HepG2 (cell line): ENCODE data around the gene TMEFF1. TPM values are rescaled to one million over a fixed set of nuclear protein-coding genes. Genes with fewer than 3 reads are reported as not detected.

Source experiments
- ATAC-seq: fragments of 200-7000 bp; cut with Tn5 transposase; 3 replicates; pipeline ENCODE4 v1.9.1; 2020; ENCODE audit warnings: mild to moderate bottlenecking, moderate library complexity
- BruUV-seq: library from RNA; stranded (reverse); fragments of 400-500 nt; replicated peaks from 2 replicates; lab custom pipeline; 2021; lab: Mats Ljungman, UMichigan
- CTCF ChIA-PET: fragments of 300-600 bp; formaldehyde crosslinking; extraction: SDS; loops from one replicate; lab custom pipeline; 2021; ENCODE audit warnings: low total read pairs, inconsistent platforms, low intra/inter-chr PET ratio; lab: Yijun Ruan, JAX
- POLR2A ChIA-PET: fragments of 350-600 bp; sonication (Branson Sonifier 250); formaldehyde crosslinking; loops from one replicate; lab custom pipeline; 2020; ENCODE audit warnings: antibody characterized with exemption, inconsistent platforms; lab: Yijun Ruan, JAX
- DNase-seq: peaks from one replicate; pipeline ENCODE4 v3.0.0-alpha.2; 2015; ENCODE audit warnings: low spot score
- FAIRE-seq: peaks from 3 replicates; lab custom pipeline; 2011; peaks lifted over from hg19 to GRCh38; lab: Jason Lieb, UNC
- H2AFZ ChIP-seq: one replicate; pipeline ENCODE4 v1.6.1; 2011; ENCODE audit warnings: low read length, inconsistent platforms
- H3K27ac ChIP-seq: fragments of 300-600 bp; 3 replicates; pipeline ENCODE4 v1.8.0; 2011; ENCODE audit warnings: mixed run types, mild to moderate bottlenecking, mixed read lengths, low read length, inconsistent platforms; ENCODE audit not compliant: insufficient read depth; ENCODE audit errors: extremely low read length
- H3K27me3 ChIP-seq, 2 experiments: fragments of 200-600 bp in 1 of 2; 2 replicates in 1 of 2; 3 replicates in 1 of 2; pipeline versions ENCODE4 v1.6.0 to v1.8.0; 2011; ENCODE audit warnings: low read length in 2 of 2, mild to moderate bottlenecking in 2 of 2, moderate library complexity in 2 of 2, inconsistent platforms in 1 of 2; ENCODE audit not compliant: insufficient read depth in 2 of 2, control insufficient read depth in 1 of 2
- H3K36me3 ChIP-seq, 2 experiments: fragments of 200-600 bp in 1 of 2; replicated peaks in 1 of 2; 2 replicates in 1 of 2; 3 replicates in 1 of 2; pipeline versions ENCODE4 v1.5.1 to v1.8.0; 2011; ENCODE audit warnings: low read length in 2 of 2, inconsistent platforms in 1 of 2; ENCODE audit not compliant: insufficient read depth in 2 of 2, control insufficient read depth in 1 of 2
- H3K4me1 ChIP-seq: 2 replicates; pipeline ENCODE4 v1.5.1; 2012; ENCODE audit warnings: low read length, inconsistent platforms; ENCODE audit not compliant: insufficient read depth
- H3K4me2 ChIP-seq: 2 replicates; pipeline ENCODE4 v1.6.0; 2011; ENCODE audit warnings: low read depth, low read length, inconsistent platforms
- H3K4me3 ChIP-seq, 3 experiments: fragments of 200-600 bp in 1 of 3; sonication (generic), shearing (Covaris generic) in 1 of 3; replicated peaks in 1 of 3; 2 replicates each; pipeline ENCODE4 v1.5.1; 2011 to 2016; ENCODE audit warnings: low read length in 3 of 3, inconsistent platforms in 2 of 3, low read depth in 2 of 3, mild to moderate bottlenecking in 2 of 3, control low read depth in 1 of 3, mixed read lengths in 1 of 3; ENCODE audit not compliant: insufficient read depth in 1 of 3
- H3K79me2 ChIP-seq: one replicate; pipeline ENCODE4 v1.6.1; 2011; ENCODE audit warnings: low read length, inconsistent platforms; ENCODE audit not compliant: insufficient read depth
- H3K9ac ChIP-seq: 2 replicates; pipeline ENCODE4 v1.6.0; 2011; ENCODE audit warnings: mild to moderate bottlenecking, low read depth, low read length, inconsistent platforms; ENCODE audit not compliant: insufficient read depth
- H3K9me3 ChIP-seq: 2 replicates; pipeline ENCODE4 v1.5.1; 2012; ENCODE audit warnings: mild to moderate bottlenecking, low read length
- H4K20me1 ChIP-seq: 2 replicates; pipeline ENCODE4 v1.6.0; 2011; ENCODE audit warnings: inconsistent platforms, mild to moderate bottlenecking, low read length, moderate library complexity; ENCODE audit not compliant: insufficient read depth
- FOSL2 ChIP-seq: sonication (generic); formaldehyde crosslinking; IDR thresholded peaks from 2 replicates; pipeline ENCODE4 v1.4.0; 2020; ENCODE audit warnings: missing genetic modification reagents
- MED13 ChIP-seq: sonication (generic); formaldehyde crosslinking; IDR thresholded peaks from 2 replicates; pipeline ENCODE4 v1.5.0; 2020; ENCODE audit warnings: missing genetic modification reagents
- MYNN ChIP-seq: sonication (generic); formaldehyde crosslinking; IDR thresholded peaks from 2 replicates; pipeline ENCODE4 v1.4.0; 2020; ENCODE audit warnings: mild to moderate bottlenecking, low read depth, missing genetic modification reagents
- NPAS2 ChIP-seq: sonication (generic); formaldehyde crosslinking; IDR thresholded peaks from 2 replicates; pipeline ENCODE4 v1.8.0; 2022; ENCODE audit warnings: mild to moderate bottlenecking, missing genetic modification reagents, borderline replicate concordance
- RORA ChIP-seq: sonication (generic); formaldehyde crosslinking; IDR thresholded peaks from 2 replicates; pipeline ENCODE4 v1.5.0; 2020; ENCODE audit warnings: mild to moderate bottlenecking, missing genetic modification reagents, moderate library complexity
- SUZ12 ChIP-seq: fragments of 150-350 bp; IDR thresholded peaks from 2 replicates; pipeline ENCODE4 v1.6.1; 2014; ENCODE audit warnings: low read depth, low read length
- WIZ ChIP-seq: sonication (generic); formaldehyde crosslinking; IDR thresholded peaks from 2 replicates; pipeline ENCODE4 v1.5.1; 2020; ENCODE audit warnings: mild to moderate bottlenecking, missing genetic modification reagents
- ZNF24 ChIP-seq: fragments of 450-650 bp; IDR thresholded peaks from 2 replicates; pipeline ENCODE4 v1.6.1; 2017; ENCODE audit warnings: antibody characterized with exemption, mild to moderate bottlenecking
- ZNF333 ChIP-seq: sonication (generic); formaldehyde crosslinking; IDR thresholded peaks from 2 replicates; pipeline ENCODE4 v1.4.0; 2020; ENCODE audit warnings: mild to moderate bottlenecking, missing genetic modification reagents, borderline replicate concordance
- ZNF343 ChIP-seq: sonication (generic); formaldehyde crosslinking; IDR thresholded peaks from 2 replicates; pipeline ENCODE4 v1.4.0; 2020; ENCODE audit warnings: mild to moderate bottlenecking, missing genetic modification reagents
- ZNF550 ChIP-seq: sonication (generic); formaldehyde crosslinking; IDR thresholded peaks from 2 replicates; pipeline ENCODE4 v1.4.0; 2020; ENCODE audit warnings: mild to moderate bottlenecking, missing genetic modification reagents, borderline replicate concordance
- ZNF775 ChIP-seq: sonication (generic); formaldehyde crosslinking; IDR thresholded peaks from 2 replicates; pipeline ENCODE4 v1.4.0; 2020; ENCODE audit warnings: missing genetic modification reagents, mild to moderate bottlenecking, moderate library complexity, borderline replicate concordance
- WGBS: methylation state at CpG from one replicate; pipeline ENCODE4 v1.1.6; 2017; ENCODE audit warnings: low lambda C conversion rate; 5-methylcytosine and 5-hydroxymethylcytosine counted together
- in situ Hi-C: cut with HindIII; loops from 2 replicates; pipeline ENCODE4 v1.10.0; 2017; ENCODE audit warnings: low pct_unique_long_range_greater_than_20kb; ENCODE audit not compliant: extremely low pct_ligation_motif_present
- intact Hi-C: fragments of 100-400 bp; cut with micrococcal nuclease; formaldehyde crosslinking; loops from one replicate; pipeline ENCODE4 v1.10.0; 2022; ENCODE audit not compliant: unreplicated experiment
- polyA plus RNA-seq, 8 experiments: library from polyadenylated mRNA; depleted of rRNA in 3 of 8; stranded (reverse) in 7 of 8; unstranded in 1 of 8; fragments of >200 nt; fragmentation: Illumina TruSeq in 4 of 8; extraction: Trizol in 4 of 8; gene quantifications; 2 replicates each; pipeline versions ENCODE4 v1.2.1 to v1.2.3, GENCODE V29; 2011 to 2016; ENCODE audit warnings: low read depth in 4 of 8, missing spikeins in 1 of 8, mixed read lengths in 1 of 8; ENCODE audit not compliant: insufficient read depth in 1 of 8
- total RNA-seq, 5 experiments: library from RNA; depleted of rRNA; stranded (reverse); fragments of >200 nt; fragmentation: Illumina TruSeq; extraction: Trizol; gene quantifications; 2 replicates each; pipeline ENCODE4 v1.2.3, GENCODE V29; 2016; ENCODE audit warnings: low read depth in 1 of 5
- TF ChIP-seq, protein P1 (sequence below): fragments of 450-650 bp; IDR thresholded peaks from 2 replicates; pipeline ENCODE4 v1.6.1; 2016
- TF ChIP-seq, protein P2 (sequence below): sonication (generic); formaldehyde crosslinking; IDR thresholded peaks from 2 replicates; pipeline ENCODE4 v1.5.1; 2020; ENCODE audit warnings: missing genetic modification reagents, mild to moderate bottlenecking, borderline replicate concordance
- TF ChIP-seq, protein P3 (sequence below): sonication (generic); formaldehyde crosslinking; IDR thresholded peaks from 2 replicates; pipeline ENCODE4 v1.5.0; 2020; ENCODE audit warnings: missing genetic modification reagents

TMEFF1 gene
- total and polyA plus RNA-seq, 2 of the 13 experiments (the other 11 are each of a cell fraction or from before 2014, with no cell fraction given), result 0.87 to 1.9 TPM

DNA sequence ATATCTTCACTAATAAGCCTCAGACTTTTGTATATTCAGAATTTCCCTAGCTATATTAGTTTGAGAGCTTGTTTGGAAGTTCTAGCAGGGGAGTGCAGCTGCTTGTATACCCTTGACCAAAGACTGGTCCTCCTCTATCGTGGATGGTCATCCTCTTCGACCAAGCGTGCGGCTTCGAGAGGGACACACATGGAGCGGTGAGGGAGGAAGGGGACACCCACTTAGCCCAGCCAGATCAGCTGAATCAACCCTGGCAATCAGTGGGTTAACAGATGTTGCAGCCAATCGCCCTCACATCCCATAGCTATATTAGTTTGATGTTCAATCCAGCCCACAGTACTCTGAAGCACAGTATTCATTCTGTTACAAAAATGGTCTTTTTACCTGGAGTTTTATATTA, 108.1 kb downstream of the TMEFF1 start:
- H2AFZ ChIP-seq, result no peak overlapping the region
- BruUV-seq, result no TSS peak
- TF ChIP-seq MED13 (CRISPR knock-in tag) (no peak), SUZ12 (no peak), ZNF333 (CRISPR knock-in tag) (no peak), RORA (CRISPR knock-in tag) (no peak), ZNF343 (CRISPR knock-in tag) (no peak), MYNN (CRISPR knock-in tag) (no peak), WIZ (CRISPR knock-in tag) (no peak), ZNF24 (no peak), NPAS2 (CRISPR knock-in tag) (no peak), ZNF550 (CRISPR knock-in tag) (no peak), FOSL2 (CRISPR knock-in tag) (no peak), ZNF775 (no peak)
- TF ChIP-seq, protein P1, sequence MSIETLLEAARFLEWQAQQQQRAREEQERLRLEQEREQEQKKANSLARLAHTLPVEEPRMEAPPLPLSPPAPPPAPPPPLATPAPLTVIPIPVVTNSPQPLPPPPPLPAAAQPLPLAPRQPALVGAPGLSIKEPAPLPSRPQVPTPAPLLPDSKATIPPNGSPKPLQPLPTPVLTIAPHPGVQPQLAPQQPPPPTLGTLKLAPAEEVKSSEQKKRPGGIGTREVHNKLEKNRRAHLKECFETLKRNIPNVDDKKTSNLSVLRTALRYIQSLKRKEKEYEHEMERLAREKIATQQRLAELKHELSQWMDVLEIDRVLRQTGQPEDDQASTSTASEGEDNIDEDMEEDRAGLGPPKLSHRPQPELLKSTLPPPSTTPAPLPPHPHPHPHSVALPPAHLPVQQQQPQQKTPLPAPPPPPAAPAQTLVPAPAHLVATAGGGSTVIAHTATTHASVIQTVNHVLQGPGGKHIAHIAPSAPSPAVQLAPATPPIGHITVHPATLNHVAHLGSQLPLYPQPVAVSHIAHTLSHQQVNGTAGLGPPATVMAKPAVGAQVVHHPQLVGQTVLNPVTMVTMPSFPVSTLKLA, result no peak
- TF ChIP-seq, protein P2, sequence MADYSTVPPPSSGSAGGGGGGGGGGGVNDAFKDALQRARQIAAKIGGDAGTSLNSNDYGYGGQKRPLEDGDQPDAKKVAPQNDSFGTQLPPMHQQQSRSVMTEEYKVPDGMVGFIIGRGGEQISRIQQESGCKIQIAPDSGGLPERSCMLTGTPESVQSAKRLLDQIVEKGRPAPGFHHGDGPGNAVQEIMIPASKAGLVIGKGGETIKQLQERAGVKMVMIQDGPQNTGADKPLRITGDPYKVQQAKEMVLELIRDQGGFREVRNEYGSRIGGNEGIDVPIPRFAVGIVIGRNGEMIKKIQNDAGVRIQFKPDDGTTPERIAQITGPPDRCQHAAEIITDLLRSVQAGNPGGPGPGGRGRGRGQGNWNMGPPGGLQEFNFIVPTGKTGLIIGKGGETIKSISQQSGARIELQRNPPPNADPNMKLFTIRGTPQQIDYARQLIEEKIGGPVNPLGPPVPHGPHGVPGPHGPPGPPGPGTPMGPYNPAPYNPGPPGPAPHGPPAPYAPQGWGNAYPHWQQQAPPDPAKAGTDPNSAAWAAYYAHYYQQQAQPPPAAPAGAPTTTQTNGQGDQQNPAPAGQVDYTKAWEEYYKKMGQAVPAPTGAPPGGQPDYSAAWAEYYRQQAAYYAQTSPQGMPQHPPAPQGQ, result no peak
- TF ChIP-seq, protein P3, sequence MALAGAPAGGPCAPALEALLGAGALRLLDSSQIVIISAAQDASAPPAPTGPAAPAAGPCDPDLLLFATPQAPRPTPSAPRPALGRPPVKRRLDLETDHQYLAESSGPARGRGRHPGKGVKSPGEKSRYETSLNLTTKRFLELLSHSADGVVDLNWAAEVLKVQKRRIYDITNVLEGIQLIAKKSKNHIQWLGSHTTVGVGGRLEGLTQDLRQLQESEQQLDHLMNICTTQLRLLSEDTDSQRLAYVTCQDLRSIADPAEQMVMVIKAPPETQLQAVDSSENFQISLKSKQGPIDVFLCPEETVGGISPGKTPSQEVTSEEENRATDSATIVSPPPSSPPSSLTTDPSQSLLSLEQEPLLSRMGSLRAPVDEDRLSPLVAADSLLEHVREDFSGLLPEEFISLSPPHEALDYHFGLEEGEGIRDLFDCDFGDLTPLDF, result no peak
- TF ChIP-seq, all 625 proteins: peak for 0
- no peak overlapping the region for H3K9ac ChIP-seq
- ATAC-seq (no peak), DNase-seq (no peak), FAIRE-seq (no peak)
- in situ Hi-C loops, result loop anchor here (25.0 kb wide), 2 partner anchors 544 to 1419 kb away; no protein-coding TSS in a partner anchor
- no peaks in the 10 kb centered on the region for H3K36me3 ChIP-seq
- no peaks in the 10 kb centered on the region for H3K9me3 ChIP-seq
- H3K4me2 ChIP-seq, result no peak overlapping the region
- no peaks in the 10 kb centered on the region for H3K79me2 ChIP-seq
- intact Hi-C loops, result no loop called here
- H4K20me1 ChIP-seq, result no peaks in the 10 kb centered on the region
- no peaks in the 10 kb centered on the region for H3K4me1 ChIP-seq
- H3K27ac ChIP-seq, result no peak overlapping the region
- CTCF ChIA-PET, result no interaction called here
- WGBS, result 68% methylated on average over 7 of the region's 7 CpGs
- no peaks in the 10 kb centered on the region for H3K27me3 ChIP-seq
- POLR2A ChIA-PET, result no interaction called here
- H3K4me3 ChIP-seq, result no peak overlapping the region
